Fibroblast of pulmonary artery (primary cell): ENCODE data around the gene BMPER.
A peak's percentile ranks its signal among the peaks of the same experiment; 100 is the strongest.

ENCODE experiments used
- DNase-seq: peaks from one replicate; pipeline ENCODE4 v3.0.0-alpha.2; 2010; ENCODE audit warnings: low read depth
- H3K4me3 ChIP-seq: replicated peaks from 2 replicates; pipeline ENCODE4 v1.5.1; 2011; ENCODE audit warnings: low read depth, mild to moderate bottlenecking, control low read depth, low read length, moderate library complexity
- CTCF ChIP-seq: IDR thresholded peaks from 2 replicates; pipeline ENCODE4 v1.5.1; 2011; ENCODE audit warnings: mild to moderate bottlenecking, control low read depth, low read length, inconsistent platforms; ENCODE audit errors: missing control alignments

BMPER gene

GRCh38 chr7:34073676-34074075, 168.3 kb downstream of the BMPER start:
- H3K4me3 ChIP-seq: no peak overlapping the region
- peak; percentile 56 for DNase-seq
- no peak for TF ChIP-seq CTCF

- DNase-seq: no peak
- TF ChIP-seq CTCF: no peak
Measured at GRCh38 chr7:34074421-34074820, 169.1 kb downstream of the BMPER start.

GRCh38 chr7:34075523-34076370, 170.4 kb downstream of the BMPER start:
- DNase-seq: no peak
- no peak for TF ChIP-seq CTCF

More at GRCh38 chr7:34074421-34074820, 169.1 kb downstream of the BMPER start:
- H3K4me3 ChIP-seq: no peak overlapping the region

GRCh38 chr7:34077168-34077567, 171.8 kb downstream of the BMPER start:
- TF ChIP-seq CTCF: no peak
- H3K4me3 ChIP-seq: no peak overlapping the region
- DNase-seq: no peak

More at GRCh38 chr7:34075523-34076370, 170.4 kb downstream of the BMPER start:
- no peak overlapping the region for H3K4me3 ChIP-seq

GRCh38 chr7:34078864-34079263, 173.5 kb downstream of the BMPER start:
- DNase-seq: no peak
- H3K4me3 ChIP-seq: no peak overlapping the region
- TF ChIP-seq CTCF: no peak

- no peak overlapping the region for H3K4me3 ChIP-seq
- DNase-seq: no peak
- no peak for TF ChIP-seq CTCF
Measured at GRCh38 chr7:34080513-34080912, 175.2 kb downstream of the BMPER start.

GRCh38 chr7:34081935-34082334, 176.6 kb downstream of the BMPER start:
- TF ChIP-seq CTCF: no peak
- DNase-seq: no peak

More at GRCh38 chr7:34081935-34082334, 176.6 kb downstream of the BMPER start:
- no peak overlapping the region for H3K4me3 ChIP-seq
